ENCODE data around the gene CCDC74B. TPM values are rescaled to one million over a fixed set of nuclear protein-coding genes. Genes with fewer than 3 reads are reported as not detected.
"Not testable (repeated sequence)": the region's sequence is repeated elsewhere in the genome, so short reads cannot be mapped to it uniquely, and the experiment has no call there.

Gene CCDC74B
- total RNA-seq, 1 donor from 2014 or later: not detected

GRCh38 chr2:130157354-130157753 is 12.4 kb upstream of the CCDC74B start:
- H3K9ac ChIP-seq (ENCODE audit: low read depth in 1 of 3, low read length in 3 of 3); H3K4me3 ChIP-seq (ENCODE audit: low read length in 3 of 3); H3K9me3 ChIP-seq (ENCODE audit: control insufficient read depth in 3 of 3, low read length in 3 of 3); H3K27me3 ChIP-seq (ENCODE audit: control insufficient read depth in 3 of 3, insufficient read depth in 3 of 3, low read length in 3 of 3); H3K27ac ChIP-seq (ENCODE audit: low read depth, low read length); H3K4me1 ChIP-seq (ENCODE audit: control insufficient read depth in 3 of 3, insufficient read depth in 3 of 3, low read length in 3 of 3): not testable (repeated sequence)
- peaks cover 11 to 22% (median 21%) of the 10 kb centered on the region in 3 donors for H3K36me3 ChIP-seq (ENCODE audit: control insufficient read depth in 3 of 3, insufficient read depth in 3 of 3, low read length in 3 of 3)

DNA sequence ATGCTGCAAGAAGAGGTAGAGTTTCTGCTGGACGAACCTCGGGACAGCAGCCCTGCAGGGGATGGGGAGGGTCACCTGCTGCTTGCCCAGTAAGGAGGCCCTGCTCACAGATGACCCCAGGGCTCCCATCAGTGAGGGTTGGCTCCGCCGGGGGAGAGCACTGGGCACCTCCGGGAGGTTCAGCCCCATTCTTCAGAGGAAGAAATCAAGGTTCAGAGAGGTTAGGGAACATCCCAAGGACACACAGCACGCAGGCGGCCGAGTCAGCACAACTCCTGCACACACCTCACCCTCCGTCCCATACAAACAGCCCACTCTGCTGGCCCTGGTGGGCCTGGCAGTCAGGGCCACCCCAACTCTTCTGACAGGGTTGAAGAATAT is 11.7 kb upstream of the CCDC74B start:
- Histone ChIP-seq H3K9ac (ENCODE audit: low read depth in 1 of 3, low read length in 3 of 3) (no peak overlapping the region), H3K9me3 (ENCODE audit: control insufficient read depth in 3 of 3, low read length in 3 of 3) (no peaks in the 10 kb centered on the region), H3K27ac (ENCODE audit: low read depth, low read length) (no peak overlapping the region), H3K36me3 (ENCODE audit: control insufficient read depth in 3 of 3, insufficient read depth in 3 of 3, low read length in 3 of 3) (peaks cover 10 to 26% (median 21%) of the 10 kb centered on the region in 3 donors), H3K4me3 (ENCODE audit: low read length in 3 of 3) (no peak overlapping the region), H3K4me1 (ENCODE audit: control insufficient read depth in 3 of 3, insufficient read depth in 3 of 3, low read length in 3 of 3) (no peaks in the 10 kb centered on the region), H3K27me3 (ENCODE audit: control insufficient read depth in 3 of 3, insufficient read depth in 3 of 3, low read length in 3 of 3) (no peaks in the 10 kb centered on the region)

GRCh38 chr2:130155956-130156623 is 11.2 kb upstream of the CCDC74B start:
- not testable (repeated sequence) for H3K4me3 ChIP-seq (ENCODE audit: low read length in 3 of 3); H3K27me3 ChIP-seq (ENCODE audit: control insufficient read depth in 3 of 3, insufficient read depth in 3 of 3, low read length in 3 of 3); H3K27ac ChIP-seq (ENCODE audit: low read depth, low read length); H3K9me3 ChIP-seq (ENCODE audit: control insufficient read depth in 3 of 3, low read length in 3 of 3); H3K4me1 ChIP-seq (ENCODE audit: control insufficient read depth in 3 of 3, insufficient read depth in 3 of 3, low read length in 3 of 3); H3K9ac ChIP-seq (ENCODE audit: low read depth in 1 of 3, low read length in 3 of 3)
- peaks cover 10 to 26% (median 21%) of the 10 kb centered on the region in 3 donors for H3K36me3 ChIP-seq (ENCODE audit: control insufficient read depth in 3 of 3, insufficient read depth in 3 of 3, low read length in 3 of 3)

- H3K27me3 ChIP-seq (ENCODE audit: control insufficient read depth in 3 of 3, insufficient read depth in 3 of 3, low read length in 3 of 3): no peaks in the 10 kb centered on the region
- H3K9me3 ChIP-seq (ENCODE audit: control insufficient read depth in 3 of 3, low read length in 3 of 3): no peaks in the 10 kb centered on the region
- H3K9ac ChIP-seq (ENCODE audit: low read depth in 1 of 3, low read length in 3 of 3): no peak overlapping the region
- H3K4me3 ChIP-seq (ENCODE audit: low read length in 3 of 3): no peak overlapping the region
- H3K36me3 ChIP-seq (ENCODE audit: control insufficient read depth in 3 of 3, insufficient read depth in 3 of 3, low read length in 3 of 3): peaks cover 10 to 26% (median 21%) of the 10 kb centered on the region in 3 donors
- no peak overlapping the region for H3K27ac ChIP-seq (ENCODE audit: low read depth, low read length)
- H3K4me1 ChIP-seq (ENCODE audit: control insufficient read depth in 3 of 3, insufficient read depth in 3 of 3, low read length in 3 of 3): no peaks in the 10 kb centered on the region
Observed at GRCh38 chr2:130154773-130155765, 10.2 kb upstream of the CCDC74B start.

- not testable (repeated sequence) for H3K4me1 ChIP-seq (ENCODE audit: control insufficient read depth in 3 of 3, insufficient read depth in 3 of 3, low read length in 3 of 3); H3K27me3 ChIP-seq (ENCODE audit: control insufficient read depth in 3 of 3, insufficient read depth in 3 of 3, low read length in 3 of 3); H3K9me3 ChIP-seq (ENCODE audit: control insufficient read depth in 3 of 3, low read length in 3 of 3); H3K27ac ChIP-seq (ENCODE audit: low read depth, low read length); H3K9ac ChIP-seq (ENCODE audit: low read depth in 1 of 3, low read length in 3 of 3); H3K4me3 ChIP-seq (ENCODE audit: low read length in 3 of 3)
- peaks cover 10 to 26% (median 16%) of the 10 kb centered on the region in 3 donors for H3K36me3 ChIP-seq (ENCODE audit: control insufficient read depth in 3 of 3, insufficient read depth in 3 of 3, low read length in 3 of 3)
Observed at GRCh38 chr2:130154423-130154770, 9.5 kb upstream of the CCDC74B start.

GRCh38 chr2:130153721-130154422 is 9.0 kb upstream of the CCDC74B start:
- not testable (repeated sequence) for H3K9me3 ChIP-seq (ENCODE audit: control insufficient read depth in 3 of 3, low read length in 3 of 3); H3K4me3 ChIP-seq (ENCODE audit: low read length in 3 of 3); H3K27ac ChIP-seq (ENCODE audit: low read depth, low read length); H3K9ac ChIP-seq (ENCODE audit: low read depth in 1 of 3, low read length in 3 of 3); H3K4me1 ChIP-seq (ENCODE audit: control insufficient read depth in 3 of 3, insufficient read depth in 3 of 3, low read length in 3 of 3); H3K27me3 ChIP-seq (ENCODE audit: control insufficient read depth in 3 of 3, insufficient read depth in 3 of 3, low read length in 3 of 3)
- peaks cover 10 to 24% (median 16%) of the 10 kb centered on the region in 3 donors for H3K36me3 ChIP-seq (ENCODE audit: control insufficient read depth in 3 of 3, insufficient read depth in 3 of 3, low read length in 3 of 3)

DNA sequence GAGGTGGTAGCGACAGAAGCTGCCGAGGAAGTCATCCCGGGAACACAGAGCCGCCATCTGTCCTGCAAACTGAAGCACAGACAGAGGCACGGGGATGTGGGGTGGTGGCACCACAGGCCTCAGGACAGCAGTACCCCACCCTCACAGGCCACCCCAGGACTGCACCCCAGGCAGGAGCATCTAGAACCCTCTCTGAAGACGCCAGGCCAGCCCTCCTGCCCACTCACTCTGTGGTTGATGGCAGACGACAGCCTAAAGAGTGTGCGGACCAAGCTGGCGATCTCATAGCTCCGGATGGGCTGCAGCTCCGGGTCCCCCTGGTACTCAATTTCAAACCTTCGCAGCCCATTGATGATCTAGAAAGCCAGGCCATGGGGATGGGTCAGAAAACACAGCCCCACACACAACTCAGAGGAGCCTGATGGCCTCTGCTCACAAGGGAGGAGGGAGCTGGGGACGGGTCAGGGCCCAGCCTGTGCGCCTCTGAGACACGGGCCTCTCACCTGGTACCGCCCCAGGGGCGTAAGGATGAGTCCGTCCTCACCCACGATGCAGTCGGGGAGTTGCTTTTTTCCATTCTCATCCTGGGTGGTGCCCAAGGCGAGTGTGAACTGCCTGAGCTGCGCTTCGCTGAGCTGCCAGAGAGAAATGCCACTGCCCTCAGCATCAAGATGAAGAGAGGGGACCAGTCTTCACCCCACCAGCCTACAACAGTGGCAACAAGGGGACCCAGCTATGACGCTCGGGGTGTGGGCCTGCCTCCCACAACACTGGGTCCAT is 8.1 kb upstream of the CCDC74B start:
- Histone ChIP-seq H3K9me3 (ENCODE audit: control insufficient read depth in 3 of 3, low read length in 3 of 3) (no peaks in the 10 kb centered on the region), H3K4me1 (ENCODE audit: control insufficient read depth in 3 of 3, insufficient read depth in 3 of 3, low read length in 3 of 3) (no peaks in the 10 kb centered on the region), H3K9ac (ENCODE audit: low read depth in 1 of 3, low read length in 3 of 3) (no peak overlapping the region), H3K36me3 (ENCODE audit: control insufficient read depth in 3 of 3, insufficient read depth in 3 of 3, low read length in 3 of 3) (peaks cover 8 to 21% (median 14%) of the 10 kb centered on the region in 3 donors), H3K27me3 (ENCODE audit: control insufficient read depth in 3 of 3, insufficient read depth in 3 of 3, low read length in 3 of 3) (no peaks in the 10 kb centered on the region), H3K4me3 (ENCODE audit: low read length in 3 of 3) (no peak overlapping the region), H3K27ac (ENCODE audit: low read depth, low read length) (no peak overlapping the region)

GRCh38 chr2:130152136-130152815 is 7.4 kb upstream of the CCDC74B start:
- not testable (repeated sequence) for H3K27ac ChIP-seq (ENCODE audit: low read depth, low read length); H3K9ac ChIP-seq (ENCODE audit: low read depth in 1 of 3, low read length in 3 of 3); H3K27me3 ChIP-seq (ENCODE audit: control insufficient read depth in 3 of 3, insufficient read depth in 3 of 3, low read length in 3 of 3); H3K4me1 ChIP-seq (ENCODE audit: control insufficient read depth in 3 of 3, insufficient read depth in 3 of 3, low read length in 3 of 3); H3K4me3 ChIP-seq (ENCODE audit: low read length in 3 of 3); H3K9me3 ChIP-seq (ENCODE audit: control insufficient read depth in 3 of 3, low read length in 3 of 3)
- H3K36me3 ChIP-seq (ENCODE audit: control insufficient read depth in 3 of 3, insufficient read depth in 3 of 3, low read length in 3 of 3): peaks cover 8 to 21% (median 14%) of the 10 kb centered on the region in 3 donors

DNA sequence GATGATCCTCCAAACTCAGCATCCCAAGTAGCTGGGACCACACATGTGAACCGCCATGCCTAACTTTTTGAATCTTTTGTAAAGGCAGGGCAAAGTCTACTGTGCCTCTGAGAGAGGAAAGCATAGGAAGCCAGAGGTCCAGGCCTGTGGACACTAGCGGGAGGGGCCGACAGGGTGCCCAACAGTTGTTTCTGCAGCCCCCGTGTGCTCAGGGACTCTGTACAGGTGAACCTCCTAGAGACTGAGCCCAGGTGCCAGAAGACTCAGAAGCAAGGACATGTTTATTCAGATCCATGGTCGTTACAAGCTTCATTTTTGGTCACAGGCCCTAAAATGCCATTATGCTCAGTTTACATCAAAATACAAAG is 6.2 kb upstream of the CCDC74B start:
- H3K9me3 ChIP-seq (ENCODE audit: control insufficient read depth in 3 of 3, low read length in 3 of 3); H3K4me3 ChIP-seq (ENCODE audit: low read length in 3 of 3); H3K9ac ChIP-seq (ENCODE audit: low read depth in 1 of 3, low read length in 3 of 3); H3K4me1 ChIP-seq (ENCODE audit: control insufficient read depth in 3 of 3, insufficient read depth in 3 of 3, low read length in 3 of 3); H3K27me3 ChIP-seq (ENCODE audit: control insufficient read depth in 3 of 3, insufficient read depth in 3 of 3, low read length in 3 of 3); H3K27ac ChIP-seq (ENCODE audit: low read depth, low read length): not testable (repeated sequence)
- peaks cover 8 to 21% (median 12%) of the 10 kb centered on the region in 3 donors for H3K36me3 ChIP-seq (ENCODE audit: control insufficient read depth in 3 of 3, insufficient read depth in 3 of 3, low read length in 3 of 3)
